ENCODE results near the gene ZG16B.

- TF ChIP-seq TCF4 (CRISPR knock-in tag; IDR thresholded peaks at IDR 0.05; ENCODE audit: borderline replicate concordance) (no peak), RARB (CRISPR knock-in tag; IDR thresholded peaks at IDR 0.05) (no peak), ZFP3 (CRISPR knock-in tag; IDR thresholded peaks at IDR 0.05) (no peak), ARNTL (CRISPR knock-in tag; IDR thresholded peaks at IDR 0.05; ENCODE audit: borderline replicate concordance, low read depth) (no peak), PATZ1 (CRISPR knock-in tag; IDR thresholded peaks at IDR 0.05; ENCODE audit: borderline replicate concordance) (no peak), ZNF8 (CRISPR knock-in tag; IDR thresholded peaks at IDR 0.05) (no peak), BACH2 (CRISPR knock-in tag; IDR thresholded peaks at IDR 0.05; ENCODE audit: borderline replicate concordance) (no peak), PPARA (CRISPR knock-in tag; IDR thresholded peaks at IDR 0.05; ENCODE audit: borderline replicate concordance) (no peak), GLIS3 (CRISPR knock-in tag; IDR thresholded peaks at IDR 0.05) (no peak), ISL1 (CRISPR knock-in tag; IDR thresholded peaks at IDR 0.05) (no peak), CREB5 (CRISPR knock-in tag; IDR thresholded peaks at IDR 0.05; ENCODE audit: low read depth) (no peak), ZNF565 (CRISPR knock-in tag; conservative IDR thresholded peaks at IDR 0.05; ENCODE audit: low read depth) (no peak), POU6F1 (CRISPR knock-in tag; IDR thresholded peaks at IDR 0.05; ENCODE audit: borderline replicate concordance, low read depth) (no peak)
Measured at GRCh38 chr16:2828521-2828840, 1.6 kb upstream of the ZG16B start.

Data from SK-N-SH treated with all-trans-retinoic acid at 6 μM for 48 hours (cell line).